Endometrial microvascular endothelial cells (primary cell): Measurements from ENCODE around the gene DSE. TPM values are rescaled to one million over a fixed set of nuclear protein-coding genes. Genes with fewer than 3 reads are reported as not detected.

Source experiments
- in situ Hi-C: cut with HindIII; loops from 2 replicates; pipeline ENCODE4 v1.10.0; 2017; ENCODE audit warnings: low sequenced_read_pairs, low pct_unique_long_range_greater_than_20kb; ENCODE audit errors: inconsistent ontology term
- total RNA-seq: library from RNA; depleted of rRNA; stranded (reverse); fragments of >200 nt; gene quantifications from one replicate; pipeline ENCODE4 v1.2.3, GENCODE V29; 2015; ENCODE audit errors: inconsistent ontology term

DSE gene
- total RNA-seq, 1 donor from 2014 or later, result 10.0 TPM

GRCh38 chr6:116433206-116433712, 62.5 kb downstream of the DSE start:
- in situ Hi-C loops, result no loop called here

DNA sequence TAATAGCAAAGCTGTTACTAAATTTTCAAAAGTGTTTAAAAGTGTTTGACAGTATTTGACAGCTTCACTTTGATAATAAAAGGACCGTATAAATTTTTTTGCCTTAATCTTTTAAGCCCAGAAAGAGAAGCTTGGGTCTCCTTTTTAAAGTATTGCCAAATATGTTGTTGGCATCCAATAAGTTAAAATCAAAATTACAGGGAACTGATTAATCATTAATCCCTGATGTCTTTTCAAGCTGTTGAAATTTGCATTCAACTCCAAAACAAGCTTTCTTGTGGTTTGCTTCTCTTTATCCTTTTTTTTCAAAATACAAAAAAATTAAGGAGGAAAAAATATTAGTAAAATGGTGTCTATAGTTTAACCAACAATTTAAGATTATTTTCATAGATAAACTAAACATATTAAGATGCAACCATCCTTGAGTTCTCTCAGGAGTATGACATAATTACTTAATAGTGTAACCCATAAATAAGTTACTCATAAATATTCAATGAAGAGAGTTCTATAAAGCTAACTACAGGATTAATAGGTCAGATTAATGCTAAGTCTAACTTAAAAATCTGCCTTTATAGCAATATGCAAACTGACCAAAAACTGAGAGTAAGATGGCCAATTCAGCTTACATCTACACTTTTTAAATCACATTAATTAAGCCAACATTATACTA, 63.4 kb downstream of the DSE start:
- in situ Hi-C loops, result no loop called here

DNA sequence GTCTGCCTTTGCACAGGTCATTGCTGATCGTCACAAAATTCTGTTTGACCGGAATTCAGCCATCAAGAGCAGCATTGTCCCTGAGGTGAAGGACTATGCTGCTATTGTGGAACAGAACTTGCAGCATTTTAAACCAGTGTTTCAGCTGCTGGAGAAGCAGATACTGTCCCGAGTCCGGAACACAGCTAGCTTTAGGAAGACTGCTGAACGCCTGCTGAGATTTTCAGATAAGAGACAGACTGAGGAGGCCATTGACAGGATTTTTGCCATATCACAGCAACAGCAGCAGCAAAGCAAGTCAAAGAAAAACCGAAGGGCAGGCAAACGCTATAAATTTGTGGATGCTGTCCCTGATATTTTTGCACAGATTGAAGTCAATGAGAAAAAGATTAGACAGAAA, 65.8 kb downstream of the DSE start:
- in situ Hi-C loops, result no loop called here

DNA sequence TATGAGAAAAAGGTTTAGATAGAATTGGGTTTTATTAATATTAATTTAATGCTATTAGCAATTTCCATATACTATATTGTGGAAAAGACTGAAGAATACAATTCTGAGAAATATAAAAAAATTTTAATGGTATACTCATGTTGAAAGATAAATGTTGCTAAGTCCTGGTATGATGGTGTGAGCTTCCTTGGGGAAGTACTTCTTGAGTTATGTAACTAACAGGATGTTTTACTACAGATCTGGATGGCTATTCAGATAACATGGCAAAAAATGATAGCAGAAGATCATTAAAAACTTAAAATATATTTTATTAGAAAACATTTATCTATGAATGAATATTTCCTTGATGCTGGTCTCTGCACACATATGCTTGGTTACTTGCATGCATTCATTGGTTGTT, 66.9 kb downstream of the DSE start:
- in situ Hi-C loops, result no loop called here

GRCh38 chr6:116438590-116439448, 68.1 kb downstream of the DSE start:
- in situ Hi-C loops, result no loop called here

DNA sequence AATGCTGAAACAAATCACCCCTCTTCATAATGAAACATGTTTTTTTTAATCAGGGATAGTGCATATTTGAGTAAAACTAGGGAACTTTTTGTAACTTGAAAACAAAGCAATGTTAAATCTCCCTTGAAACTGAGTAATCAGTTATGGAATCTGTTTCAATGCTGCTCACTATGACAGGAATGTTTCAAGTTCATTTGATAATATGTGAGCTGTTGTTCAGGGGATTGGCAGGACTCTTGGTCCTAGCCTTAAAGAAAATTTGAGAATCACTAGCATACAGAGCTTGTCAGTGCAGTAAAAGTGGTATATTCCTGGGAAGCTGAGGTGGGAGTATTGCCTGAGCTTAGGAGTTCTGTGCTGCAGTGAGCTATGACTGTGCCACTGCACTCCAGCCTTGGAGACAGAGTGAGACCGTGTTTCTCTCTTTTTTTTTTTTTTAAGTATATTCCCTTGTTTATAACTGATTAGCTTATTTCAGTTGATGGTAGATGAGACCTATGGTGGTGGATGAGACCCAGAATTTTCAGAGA, 68.8 kb downstream of the DSE start:
- in situ Hi-C loops, result no loop called here

GRCh38 chr6:116443105-116443504, 72.4 kb downstream of the DSE start:
- in situ Hi-C loops, result no loop called here

GRCh38 chr6:116444092-116444491, 73.3 kb downstream of the DSE start:
- in situ Hi-C loops, result no loop called here

DNA sequence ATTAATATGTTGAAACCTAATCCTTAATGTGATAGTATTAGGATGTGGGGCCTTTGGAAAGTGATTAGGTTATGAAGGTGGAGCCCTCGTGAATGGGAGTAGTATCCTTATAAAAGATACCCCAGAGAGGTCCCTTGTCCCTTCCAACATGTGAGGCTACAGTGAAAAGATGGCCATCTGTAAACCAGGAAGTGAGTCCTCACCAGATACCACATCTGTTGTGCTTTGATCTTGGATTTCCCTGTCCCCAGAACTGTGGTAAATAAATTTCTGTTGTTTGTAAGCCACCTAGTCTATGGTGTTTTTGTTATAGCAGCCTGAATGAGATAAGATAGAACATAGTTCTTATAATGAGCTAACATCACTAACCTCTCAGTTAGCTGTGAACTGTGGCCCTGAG, 73.8 kb downstream of the DSE start:
- in situ Hi-C loops, result no loop called here

GRCh38 chr6:116445102-116445501, 74.4 kb downstream of the DSE start:
- in situ Hi-C loops, result no loop called here

DNA sequence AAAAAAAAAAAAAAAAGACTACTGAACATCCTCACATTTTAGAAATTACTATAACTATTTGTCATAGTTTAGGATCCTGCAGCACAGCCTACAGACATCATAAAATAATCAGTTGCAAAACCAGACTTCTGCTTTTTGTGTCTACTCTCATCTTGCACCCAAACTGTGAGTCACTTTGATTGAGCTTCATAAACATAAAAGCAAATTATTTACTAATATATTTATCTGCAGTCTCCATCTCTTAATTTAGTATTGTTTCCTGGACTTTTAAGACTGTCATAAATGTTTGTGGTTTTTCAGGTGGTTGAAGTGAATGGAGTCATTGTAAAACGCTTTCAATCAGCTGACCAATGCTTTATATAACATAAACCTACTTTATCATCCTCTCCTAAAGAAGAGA, 75.7 kb downstream of the DSE start:
- in situ Hi-C loops, result no loop called here

DNA sequence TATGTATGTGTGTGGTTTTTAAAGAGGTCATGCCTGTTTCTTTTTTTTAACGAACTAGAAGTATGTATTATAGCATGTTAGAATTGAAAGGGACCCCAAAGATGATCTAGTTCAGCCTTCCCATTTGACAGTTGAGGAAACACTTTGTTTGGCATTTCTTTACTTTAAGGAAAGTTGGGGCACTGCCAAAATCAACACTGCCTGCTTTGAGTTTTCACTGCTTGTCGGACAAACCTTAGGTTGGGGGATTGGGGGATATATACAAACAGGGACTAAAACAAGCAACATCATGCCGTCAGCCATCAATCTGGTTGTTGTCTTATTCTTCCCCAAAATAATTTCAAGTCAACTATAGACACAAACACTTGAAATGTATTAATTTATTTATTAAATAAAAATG, 76.3 kb downstream of the DSE start:
- in situ Hi-C loops, result no loop called here

DNA sequence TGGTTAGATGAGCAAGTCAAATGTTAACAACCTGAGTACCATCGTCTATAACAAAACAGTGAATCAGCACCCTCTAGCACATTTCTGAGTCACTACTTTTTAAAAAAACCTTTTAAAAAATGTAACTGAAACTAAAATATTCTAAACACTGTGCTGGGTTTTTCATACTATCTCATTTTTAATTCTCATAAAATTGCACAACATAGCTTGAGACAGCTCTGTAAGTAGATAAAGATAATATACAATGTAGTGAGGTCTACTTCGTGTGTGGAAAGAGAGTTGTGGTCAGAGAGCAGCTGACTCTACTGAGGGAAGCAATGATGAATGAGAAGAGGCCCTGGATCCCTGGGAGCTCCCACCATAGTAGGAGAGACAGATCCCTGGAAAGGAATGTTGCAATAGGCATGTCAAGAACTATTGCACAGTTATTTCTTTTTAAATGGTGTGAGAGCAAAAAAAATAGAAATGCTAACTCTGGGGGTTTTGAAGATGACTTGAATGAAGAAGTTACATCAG, 76.8 kb downstream of the DSE start:
- in situ Hi-C loops, result no loop called here

DNA sequence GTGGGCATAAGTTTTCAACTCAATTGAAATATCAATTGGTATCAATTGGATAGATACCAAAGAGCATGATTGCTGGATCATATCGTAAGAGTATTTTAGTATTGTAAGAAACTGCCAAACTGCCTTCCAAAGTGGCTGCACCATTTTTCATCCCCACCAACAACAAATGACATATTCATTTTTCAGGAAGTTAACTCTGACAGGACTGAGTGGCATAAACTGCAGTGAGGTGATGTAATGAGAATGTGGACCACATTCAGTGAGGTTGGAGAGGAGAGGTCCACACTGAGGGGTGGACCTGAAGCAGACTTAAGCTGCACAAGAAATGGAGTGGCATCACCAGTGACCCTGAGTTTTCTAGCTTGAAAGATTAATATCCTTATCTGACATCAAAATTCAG, 78.8 kb downstream of the DSE start:
- in situ Hi-C loops, result no loop called here

- in situ Hi-C loops, result no loop called here
These were observed 79.5 kb downstream of the DSE start for GRCh38 chr6:116450185-116450710.

- in situ Hi-C loops, result no loop called here
These were observed 80.3 kb downstream of the DSE start for GRCh38 chr6:116450769-116451740.

DNA sequence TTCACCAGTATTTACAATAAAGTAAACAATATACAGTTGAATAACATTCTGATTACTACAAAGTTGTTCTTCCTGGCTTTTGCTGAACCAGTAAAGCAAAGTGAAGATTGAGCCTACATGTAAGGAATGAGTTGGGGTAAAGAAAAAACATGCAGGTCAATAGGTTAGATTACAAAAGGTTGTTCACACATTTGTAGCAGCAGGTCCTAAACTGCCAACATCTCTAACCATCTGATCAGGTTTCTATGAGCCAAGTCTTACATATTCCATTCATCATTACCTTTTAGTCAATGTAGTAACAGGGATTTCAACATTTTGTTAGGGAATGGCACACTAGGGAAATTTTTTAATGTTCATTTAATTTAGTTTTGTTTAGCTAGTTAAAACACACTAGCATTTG, 81.2 kb downstream of the DSE start:
- in situ Hi-C loops, result no loop called here

- in situ Hi-C loops, result no loop called here
These were observed 81.8 kb downstream of the DSE start for GRCh38 chr6:116452531-116452930.
